Suprapubic skin (tissue), 4 donors: ENCODE data around the gene ST6GALNAC1.

Experiments
- CTCF ChIP-seq, 2 donors: fragments of 200-600 bp in 1 of 2; fragments of 450-650 bp in 1 of 2; sonication (generic) in 1 of 2; IDR thresholded peaks; one replicate each; pipeline ENCODE4 v1.5.1; 2016 to 2019; ENCODE audit warnings: antibody characterized with exemption in 2 of 2, mild to moderate bottlenecking in 1 of 2, moderate library complexity in 1 of 2
- EP300 ChIP-seq: sonication (generic); formaldehyde crosslinking; IDR thresholded peaks from one replicate; pipeline ENCODE4 v1.6.1; 2017; ENCODE audit warnings: antibody characterized with exemption
- POLR2A ChIP-seq, 2 donors: fragments of 450-650 bp; IDR thresholded peaks; one replicate each; pipeline ENCODE4 v1.6.1; 2017; ENCODE audit warnings: antibody characterized with exemption in 2 of 2, mild to moderate bottlenecking in 2 of 2, moderate library complexity in 2 of 2
- POLR2AphosphoS5 ChIP-seq, 3 donors: sonication (generic); formaldehyde crosslinking; IDR thresholded peaks; one replicate each; pipeline ENCODE4 v1.6.1; 2017; ENCODE audit warnings: antibody characterized with exemption in 3 of 3

- TF ChIP-seq CTCF (IDR thresholded peaks at IDR 0.05) (no peak), POLR2A (IDR thresholded peaks at IDR 0.05) (no peak), POLR2AphosphoS5 (IDR thresholded peaks at IDR 0.05) (no peak), EP300 (no peak)
Observed at GRCh38 chr17:76677406-76677805, 33.8 kb upstream of the ST6GALNAC1 start.
